HG02571 (cell line): ENCODE data around the gene MAPK7.

Source experiments
- ATAC-seq: cut with Tn5 transposase; IDR thresholded peaks from one replicate; pipeline ENCODE4 v1.9.1; 2021; ENCODE audit warnings: mild to moderate bottlenecking, moderate library complexity; ENCODE audit not compliant: unreplicated experiment

The MAPK7 gene

GRCh38 chr17:19362277-19363113 lies 15.8 kb upstream of the MAPK7 start, which contains the start of gene B9D1:
TSS of gene B9D1 (minus strand) at chr17:19362723. CDS start at chr17:19362569, 154 bp downstream.
- ATAC-seq: peak; percentile 76

- no peak for ATAC-seq
Observed at GRCh38 chr17:19363114-19363438, 15.2 kb upstream of the MAPK7 start.

- no peak for ATAC-seq
Observed at GRCh38 chr17:19363460-19364035, 14.8 kb upstream of the MAPK7 start.

GRCh38 chr17:19364699-19365498 lies 13.4 kb upstream of the MAPK7 start:
- no peak for ATAC-seq

GRCh38 chr17:19365499-19365817 lies 12.8 kb upstream of the MAPK7 start:
- ATAC-seq: no peak

GRCh38 chr17:19365833-19366636 lies 12.3 kb upstream of the MAPK7 start:
- no peak for ATAC-seq

GRCh38 chr17:19366637-19366972 lies 11.7 kb upstream of the MAPK7 start:
- no peak for ATAC-seq

GRCh38 chr17:19368229-19368628 lies 10.1 kb upstream of the MAPK7 start:
- no peak for ATAC-seq

GRCh38 chr17:19369107-19369778 lies 9.1 kb upstream of the MAPK7 start:
- ATAC-seq: no peak

GRCh38 chr17:19369846-19370492 lies 8.3 kb upstream of the MAPK7 start:
- no peak for ATAC-seq

- peak; percentile 43 for ATAC-seq
Observed at GRCh38 chr17:19370493-19370960, 7.8 kb upstream of the MAPK7 start.

- ATAC-seq: no peak
Observed at GRCh38 chr17:19371259-19372010, 6.9 kb upstream of the MAPK7 start.

GRCh38 chr17:19372011-19372370 lies 6.3 kb upstream of the MAPK7 start:
- no peak for ATAC-seq

- ATAC-seq: no peak
Observed at GRCh38 chr17:19372439-19372838, 5.9 kb upstream of the MAPK7 start.

GRCh38 chr17:19372866-19373504 lies 5.3 kb upstream of the MAPK7 start:
- no peak for ATAC-seq

GRCh38 chr17:19374136-19374535 lies 4.2 kb upstream of the MAPK7 start:
- no peak for ATAC-seq

GRCh38 chr17:19375732-19376131 lies 2.6 kb upstream of the MAPK7 start:
- no peak for ATAC-seq

- no peak for ATAC-seq
Observed at GRCh38 chr17:19376811-19377210, 1.5 kb upstream of the MAPK7 start.
